HG03108 (cell line): Measurements from ENCODE around the gene DENND5B.

ENCODE experiments used
- ATAC-seq: cut with Tn5 transposase; IDR thresholded peaks from one replicate; pipeline ENCODE4 v1.9.1; 2021; ENCODE audit warnings: moderate library complexity; ENCODE audit not compliant: unreplicated experiment

DENND5B gene

DNA sequence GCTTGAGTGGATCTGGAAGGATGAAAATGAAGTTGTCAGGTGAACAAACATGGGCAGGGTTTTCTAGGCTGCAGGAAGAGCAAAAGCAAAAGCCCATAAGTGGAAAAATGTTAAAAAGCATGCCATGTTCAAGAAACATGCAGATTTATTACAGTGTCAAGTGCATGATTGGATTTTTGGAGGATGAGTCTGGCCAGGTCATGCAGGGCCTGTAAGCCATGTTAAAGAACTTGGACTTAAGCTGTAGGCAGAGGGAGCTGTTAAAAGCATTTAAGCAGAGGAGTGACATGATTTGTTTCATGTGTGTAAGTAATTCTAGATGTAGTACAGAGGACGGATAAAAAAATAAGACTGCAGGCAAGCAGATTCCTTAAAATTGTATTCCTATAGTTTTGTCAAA lies 248.7 kb downstream of the DENND5B start:
- ATAC-seq, result no peak

DNA sequence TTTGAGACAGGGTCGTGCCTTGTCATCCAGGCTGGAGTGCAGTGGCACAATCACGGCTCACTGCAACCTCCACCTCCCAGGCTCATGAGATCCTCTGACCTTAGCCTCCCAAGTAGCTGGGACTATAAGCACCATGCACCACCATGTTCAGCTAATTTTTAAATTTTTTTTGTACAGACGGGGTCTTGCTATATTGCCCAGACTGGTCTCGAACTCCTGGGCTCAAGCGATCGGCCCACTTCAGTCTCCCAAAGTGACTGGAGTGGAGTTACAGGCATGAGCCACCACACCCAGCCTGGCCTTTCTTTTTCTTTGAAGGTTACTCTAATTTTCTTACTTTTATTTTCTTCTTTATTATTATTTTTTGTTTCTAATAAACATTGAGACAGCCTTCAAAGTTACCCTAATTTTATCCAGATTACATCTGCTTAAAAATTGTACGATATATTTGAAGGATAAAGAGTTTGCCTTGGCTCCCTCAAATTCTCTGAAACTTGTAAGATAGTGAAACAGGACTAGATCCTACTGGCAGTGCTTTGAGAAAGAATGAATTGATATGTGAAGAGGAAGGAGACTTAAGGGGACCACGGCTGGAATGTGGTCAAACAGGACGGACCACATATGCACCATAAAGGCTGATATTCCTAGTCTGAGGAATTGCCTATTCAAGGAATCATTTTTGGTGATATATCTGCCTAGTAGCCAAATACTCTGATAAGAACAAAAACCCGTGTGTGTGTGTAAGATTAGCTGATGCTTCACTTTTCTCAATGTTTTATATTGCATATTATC lies 250.9 kb downstream of the DENND5B start:
- ATAC-seq, result no peak

DNA sequence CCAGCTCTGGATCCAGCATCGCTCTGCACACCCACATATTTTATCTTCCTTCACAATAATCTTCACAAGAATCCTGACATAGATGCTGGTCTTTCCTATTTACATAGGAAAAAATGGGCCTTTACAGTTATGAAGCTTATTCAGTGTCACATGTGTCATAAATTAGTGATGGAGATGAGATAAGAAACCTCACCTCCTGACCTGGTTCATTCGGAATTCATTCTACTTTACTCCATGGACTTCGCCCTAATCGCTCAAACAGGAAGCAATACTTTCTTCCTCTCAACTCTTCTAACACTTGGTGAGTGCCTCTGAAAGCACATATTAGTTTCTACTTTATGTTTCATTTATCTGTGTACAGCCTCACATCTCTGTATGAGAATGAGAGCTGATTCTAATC lies 253.0 kb downstream of the DENND5B start:
- ATAC-seq, result no peak
